ENCODE measurements around the gene CLEC4A. TPM values are rescaled to one million over a fixed set of nuclear protein-coding genes. Genes with fewer than 3 reads are reported as not detected.
A peak's percentile ranks its signal among the peaks of the same experiment; 100 is the strongest.
"Not testable (repeated sequence)": the region's sequence is repeated elsewhere in the genome, so short reads cannot be mapped to it uniquely, and the experiment has no call there.

The CLEC4A gene
- total RNA-seq, 2 experiments from 2014 or later, result 0.39 to 1.0 TPM

GRCh38 chr12:8120072-8120713 lies 3.2 kb upstream of the CLEC4A start:
- intact Hi-C loops (cut with DNase I, micrococcal nuclease), result no loop called here

GRCh38 chr12:8127138-8127537 lies 3.7 kb downstream of the CLEC4A start:
- Mint-ChIP-seq H3K4me3 (peak overlapping the region; percentile 3), H3K27me3 (no peaks in the 10 kb centered on the region), H3K27ac (peak overlapping the region; percentile 45), H3K4me1 (ENCODE audit: low read depth) (peaks cover 33% of the 10 kb centered on the region), H3K9me3 (no peaks in the 10 kb centered on the region), H3K36me3 (ENCODE audit: low read depth) (peaks cover 9% of the 10 kb centered on the region)
- Histone ChIP-seq H3K4me1 (ENCODE audit: insufficient read depth, low read length) (peaks cover 5% of the 10 kb centered on the region), H3K4me3 (ENCODE audit: low read length) (no peak overlapping the region), H3K9me3 (ENCODE audit: control insufficient read depth in 1 of 2, insufficient read depth in 1 of 2, low read length in 2 of 2) (no peaks in the 10 kb centered on the region), H3K27me3 (ENCODE audit: control insufficient read depth in 1 of 2, insufficient read depth in 2 of 2, low read length in 2 of 2) (no peaks in the 10 kb centered on the region), H3K36me3 (ENCODE audit: insufficient read depth, low read length) (no peaks in the 10 kb centered on the region), H3K27ac (ENCODE audit: low read depth in 1 of 2, low read length in 2 of 2) (no peak overlapping the region)
- ATAC-seq (ENCODE audit: poor library complexity) (peak; percentile 97), DNase-seq (peak in 6 of 14 experiments; percentile 7 to 61 (median 36))
- intact Hi-C loops (cut with DNase I, micrococcal nuclease), result no loop called here
- ChIA-PET CTCF (no interaction called here), POLR2A (no interaction called here)
- no peak for TF ChIP-seq CTCF (IDR thresholded peaks at IDR 0.05)

More at GRCh38 chr12:8120072-8120713, 3.2 kb upstream of the CLEC4A start:
- H3K36me3 Mint-ChIP-seq (ENCODE audit: low read depth), result peaks cover 20% of the 10 kb centered on the region
- Histone ChIP-seq H3K4me3 (ENCODE audit: low read length) (no peak overlapping the region), H3K27ac (ENCODE audit: low read depth in 1 of 2, low read length in 2 of 2) (no peak overlapping the region), H3K27me3 (ENCODE audit: control insufficient read depth in 1 of 2, insufficient read depth in 2 of 2, low read length in 2 of 2) (no peaks in the 10 kb centered on the region), H3K9me3 (ENCODE audit: control insufficient read depth in 1 of 2, insufficient read depth in 1 of 2, low read length in 2 of 2) (no peaks in the 10 kb centered on the region), H3K36me3 (ENCODE audit: insufficient read depth, low read length) (no peaks in the 10 kb centered on the region), H3K4me1 (ENCODE audit: insufficient read depth, low read length) (no peaks in the 10 kb centered on the region)
- H3K4me1 Mint-ChIP-seq (ENCODE audit: low read depth), result peaks cover 11% of the 10 kb centered on the region
- no peaks in the 10 kb centered on the region for H3K9me3 Mint-ChIP-seq
- no peak overlapping the region for H3K27ac Mint-ChIP-seq
- ATAC-seq (ENCODE audit: poor library complexity), result no peak
- no peak for TF ChIP-seq CTCF (IDR thresholded peaks at IDR 0.05)
- ChIA-PET POLR2A (no interaction called here), CTCF (no interaction called here)
- no peaks in the 10 kb centered on the region for H3K27me3 Mint-ChIP-seq
- DNase-seq, result no peak
- no peak overlapping the region for H3K4me3 Mint-ChIP-seq

DNA sequence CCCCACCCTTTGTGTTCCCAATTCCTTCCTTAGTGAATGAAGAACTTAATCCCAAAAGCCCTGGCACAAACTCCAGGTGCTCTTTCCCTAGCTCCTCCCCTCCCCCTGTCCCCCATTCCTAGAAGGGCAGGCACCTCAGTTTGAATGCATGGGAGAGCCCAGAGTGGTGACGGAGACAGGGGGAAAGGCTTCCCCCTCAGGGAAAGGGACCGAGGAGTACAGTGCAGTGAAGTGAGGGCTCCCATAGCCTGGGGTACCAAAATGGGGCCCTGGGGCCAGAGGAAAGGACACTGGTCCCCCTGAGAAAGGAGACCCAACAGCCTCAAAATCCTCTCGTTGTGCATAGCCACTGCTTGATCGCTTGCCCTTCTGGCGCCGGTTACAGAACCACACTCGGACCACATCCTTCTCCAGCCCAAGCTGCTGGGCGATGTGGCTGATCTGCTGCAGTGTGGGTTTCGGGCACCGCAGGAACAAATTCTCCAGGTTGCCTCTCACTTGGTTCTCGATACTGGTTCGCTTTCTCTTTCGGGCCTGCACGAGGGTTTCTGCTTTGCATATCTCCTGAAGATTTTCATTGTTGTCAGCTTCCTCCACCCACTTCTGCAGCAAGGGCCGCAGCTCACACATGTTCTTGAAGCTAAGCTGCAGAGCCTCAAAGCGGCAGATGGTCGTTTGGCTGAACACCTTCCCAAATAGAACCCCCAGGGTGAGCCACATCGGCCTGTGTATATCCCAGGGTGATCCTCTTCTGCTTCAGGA lies 10.4 kb downstream of the CLEC4A start:
- H3K9me3 ChIP-seq (ENCODE audit: control insufficient read depth in 1 of 2, insufficient read depth in 1 of 2, low read length in 2 of 2); H3K27me3 Mint-ChIP-seq; H3K27me3 ChIP-seq (ENCODE audit: control insufficient read depth in 1 of 2, insufficient read depth in 2 of 2, low read length in 2 of 2); H3K27ac ChIP-seq (ENCODE audit: low read depth in 1 of 2, low read length in 2 of 2); CTCF ChIA-PET; intact Hi-C loops (cut with DNase I, micrococcal nuclease); H3K9me3 Mint-ChIP-seq; ATAC-seq (ENCODE audit: poor library complexity); H3K4me1 Mint-ChIP-seq (ENCODE audit: low read depth); H3K4me1 ChIP-seq (ENCODE audit: insufficient read depth, low read length); POLR2A ChIA-PET; H3K4me3 Mint-ChIP-seq; H3K36me3 ChIP-seq (ENCODE audit: insufficient read depth, low read length); H3K4me3 ChIP-seq (ENCODE audit: low read length); H3K27ac Mint-ChIP-seq; DNase-seq: not testable (repeated sequence)
- peaks cover 34% of the 10 kb centered on the region for H3K36me3 Mint-ChIP-seq (ENCODE audit: low read depth)

GRCh38 chr12:8134398-8134930 lies 11.0 kb downstream of the CLEC4A start:
- H3K27me3 Mint-ChIP-seq; H3K27ac Mint-ChIP-seq; intact Hi-C loops (cut with DNase I, micrococcal nuclease); H3K4me1 ChIP-seq (ENCODE audit: insufficient read depth, low read length); H3K4me3 ChIP-seq (ENCODE audit: low read length); H3K4me1 Mint-ChIP-seq (ENCODE audit: low read depth); CTCF ChIA-PET; H3K27ac ChIP-seq (ENCODE audit: low read depth in 1 of 2, low read length in 2 of 2); H3K27me3 ChIP-seq (ENCODE audit: control insufficient read depth in 1 of 2, insufficient read depth in 2 of 2, low read length in 2 of 2); H3K4me3 Mint-ChIP-seq; DNase-seq; POLR2A ChIA-PET; H3K9me3 Mint-ChIP-seq; ATAC-seq (ENCODE audit: poor library complexity); H3K9me3 ChIP-seq (ENCODE audit: control insufficient read depth in 1 of 2, insufficient read depth in 1 of 2, low read length in 2 of 2); H3K36me3 ChIP-seq (ENCODE audit: insufficient read depth, low read length): not testable (repeated sequence)
- H3K36me3 Mint-ChIP-seq (ENCODE audit: low read depth), result peaks cover 39% of the 10 kb centered on the region

DNA sequence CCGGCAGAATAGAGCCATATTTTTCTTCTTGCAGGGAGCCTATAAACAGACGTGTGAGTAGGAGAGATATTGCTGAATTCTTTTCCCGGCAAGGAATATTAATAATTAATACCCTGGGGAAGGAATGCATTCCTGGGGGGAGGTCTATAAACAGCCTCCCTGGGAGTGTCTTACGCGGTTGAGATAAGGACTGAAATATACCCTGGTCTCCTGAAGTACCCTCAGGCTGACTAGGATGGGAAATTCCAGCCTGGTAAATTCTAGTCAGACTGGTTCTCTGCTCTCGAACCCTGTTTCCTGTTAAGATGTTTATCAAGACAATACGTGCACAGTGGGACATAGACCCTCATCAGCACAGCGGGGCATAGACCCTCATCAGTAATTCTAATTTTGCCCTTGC lies 18.2 kb downstream of the CLEC4A start:
- H3K4me1 ChIP-seq (ENCODE audit: insufficient read depth, low read length); H3K4me1 Mint-ChIP-seq (ENCODE audit: low read depth); CTCF ChIA-PET; H3K27ac Mint-ChIP-seq; H3K27ac ChIP-seq (ENCODE audit: low read depth in 1 of 2, low read length in 2 of 2); H3K4me3 Mint-ChIP-seq; H3K36me3 ChIP-seq (ENCODE audit: insufficient read depth, low read length); H3K27me3 ChIP-seq (ENCODE audit: control insufficient read depth in 1 of 2, insufficient read depth in 2 of 2, low read length in 2 of 2); DNase-seq; H3K9me3 Mint-ChIP-seq; H3K9me3 ChIP-seq (ENCODE audit: control insufficient read depth in 1 of 2, insufficient read depth in 1 of 2, low read length in 2 of 2); intact Hi-C loops (cut with DNase I, micrococcal nuclease); H3K4me3 ChIP-seq (ENCODE audit: low read length); POLR2A ChIA-PET; ATAC-seq (ENCODE audit: poor library complexity): not testable (repeated sequence)
- H3K27me3 Mint-ChIP-seq, result peaks cover 13% of the 10 kb centered on the region
- peaks cover 48% of the 10 kb centered on the region for H3K36me3 Mint-ChIP-seq (ENCODE audit: low read depth)
